Left lung (tissue), 10 donors: ENCODE results near the gene SLC24A3. TPM values are rescaled to one million over a fixed set of nuclear protein-coding genes. Genes with fewer than 3 reads are reported as not detected.

ENCODE experiments used
- ATAC-seq: fragments of 200-7000 bp; cut with Tn5 transposase; one replicate; pipeline ENCODE4 v1.9.1; 2020; ENCODE audit warnings: moderate library complexity
- DNase-seq, 4 donors: peaks; one replicate each; pipeline ENCODE4 v3.0.0-alpha.2; 2013 to 2020
- H3K27ac ChIP-seq, 2 donors: fragments of 200-600 bp; sonication (generic) in 1 of 2; one replicate each; pipeline versions ENCODE4 v1.5.0 to v1.8.0; 2020 to 2021
- H3K27me3 ChIP-seq, 2 donors: fragments of 200-600 bp; sonication (generic) in 1 of 2; one replicate each; pipeline versions ENCODE4 v1.5.0 to v1.8.0; 2020 to 2021
- H3K36me3 ChIP-seq, 2 donors: fragments of 200-600 bp; sonication (generic) in 1 of 2; one replicate each; pipeline versions ENCODE4 v1.5.0 to v1.8.0; 2020 to 2021
- H3K4me1 ChIP-seq, 2 donors: fragments of 200-600 bp; one replicate each; pipeline ENCODE4 v1.8.0; 2021
- H3K4me3 ChIP-seq, 2 donors: fragments of 200-600 bp; sonication (generic) in 1 of 2; one replicate each; pipeline versions ENCODE4 v1.5.0 to v1.8.0; 2020 to 2021; ENCODE audit warnings: mild to moderate bottlenecking in 1 of 2
- H3K9me3 ChIP-seq, 2 donors: fragments of 200-600 bp; sonication (generic) in 1 of 2; one replicate each; pipeline versions ENCODE4 v1.5.0 to v1.8.0; 2020 to 2021
- intact Hi-C, 2 donors: fragments of 100-400 bp; cut with DNase I; formaldehyde crosslinking; loops; one replicate each; pipeline versions ENCODE4 v1.11.2 to v1.14.2; 2022
- polyA plus RNA-seq, 6 donors: library from polyadenylated mRNA; unstranded; fragments of 120-200 nt; gene quantifications; one replicate each; pipeline ENCODE4 v1.2.1, GENCODE V29; 2013; ENCODE audit not compliant: insufficient read length in 6 of 6
- total RNA-seq, 2 donors: library from RNA; stranded (reverse); fragmentation: NEBNext Ultra II Directional; extraction: Animal tissue kit (Norgen Biotek cat#: 25700); gene quantifications; one replicate each; pipeline ENCODE4 v1.2.1, GENCODE V29; 2021
- TF ChIP-seq, protein P1 (sequence below), 2 donors: fragments of 200-600 bp; sonication (generic) in 1 of 2; IDR thresholded peaks; one replicate each; pipeline versions ENCODE4 v1.5.0 to v1.8.0; 2021; ENCODE audit warnings: antibody characterized with exemption in 2 of 2
- donor health status: DM: no; HTN: yes; CAD: no.
- donor health status: DM: no; HTN: no; CAD: no.

Gene SLC24A3
- total and polyA plus RNA-seq, 8 donors: 4.4 to 8.7 (median 6.6) TPM

DNA sequence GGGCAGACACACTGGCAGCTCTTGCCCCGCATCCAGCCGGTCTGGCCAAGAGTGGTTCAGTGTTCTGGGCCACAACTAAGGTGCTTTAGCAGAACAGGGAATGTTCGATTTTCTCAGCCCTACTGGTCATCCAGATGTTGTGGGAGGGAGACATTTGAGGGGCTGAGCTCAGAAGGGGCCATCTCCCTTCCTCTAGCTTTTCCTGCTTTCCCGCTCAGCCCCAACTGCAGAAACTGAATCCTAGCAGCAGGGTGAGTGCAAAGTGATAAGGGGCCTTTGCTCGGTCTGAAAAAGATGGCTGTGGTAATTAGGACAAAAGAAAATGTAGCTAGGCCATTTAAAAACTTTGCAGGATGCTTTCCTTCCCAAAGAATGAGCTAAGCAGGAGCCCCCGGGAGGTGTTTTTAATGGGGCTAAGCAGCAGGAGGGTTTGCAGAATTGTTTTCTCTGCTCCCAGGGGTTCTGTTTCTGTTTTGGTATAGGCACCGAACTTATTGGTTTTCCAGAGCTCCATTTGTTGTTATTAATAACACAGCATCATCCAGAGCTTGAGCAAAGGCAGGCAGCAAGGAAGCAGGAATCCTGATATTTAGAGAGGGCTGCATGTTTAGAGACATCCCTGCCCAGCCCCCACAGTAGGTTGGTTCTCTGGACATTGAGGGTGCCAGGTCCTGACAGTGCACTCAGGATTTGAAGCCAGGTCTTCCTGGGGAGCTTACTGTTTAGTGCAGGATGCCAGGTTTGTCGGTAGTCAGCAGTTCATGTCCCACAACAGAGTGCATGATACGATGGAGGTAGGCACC is 210.9 kb downstream of the SLC24A3 start:
- Histone ChIP-seq H3K36me3 (no peaks in the 10 kb centered on the region), H3K4me3 (no peak overlapping the region), H3K27me3 (no peaks in the 10 kb centered on the region), H3K27ac (no peak overlapping the region), H3K9me3 (no peaks in the 10 kb centered on the region), H3K4me1 (peaks cover 0 to 11% of the 10 kb centered on the region in 2 donors)
- ATAC-seq (no peak), DNase-seq (no peak)
- intact Hi-C loops: no loop called here
- TF ChIP-seq, protein P1, sequence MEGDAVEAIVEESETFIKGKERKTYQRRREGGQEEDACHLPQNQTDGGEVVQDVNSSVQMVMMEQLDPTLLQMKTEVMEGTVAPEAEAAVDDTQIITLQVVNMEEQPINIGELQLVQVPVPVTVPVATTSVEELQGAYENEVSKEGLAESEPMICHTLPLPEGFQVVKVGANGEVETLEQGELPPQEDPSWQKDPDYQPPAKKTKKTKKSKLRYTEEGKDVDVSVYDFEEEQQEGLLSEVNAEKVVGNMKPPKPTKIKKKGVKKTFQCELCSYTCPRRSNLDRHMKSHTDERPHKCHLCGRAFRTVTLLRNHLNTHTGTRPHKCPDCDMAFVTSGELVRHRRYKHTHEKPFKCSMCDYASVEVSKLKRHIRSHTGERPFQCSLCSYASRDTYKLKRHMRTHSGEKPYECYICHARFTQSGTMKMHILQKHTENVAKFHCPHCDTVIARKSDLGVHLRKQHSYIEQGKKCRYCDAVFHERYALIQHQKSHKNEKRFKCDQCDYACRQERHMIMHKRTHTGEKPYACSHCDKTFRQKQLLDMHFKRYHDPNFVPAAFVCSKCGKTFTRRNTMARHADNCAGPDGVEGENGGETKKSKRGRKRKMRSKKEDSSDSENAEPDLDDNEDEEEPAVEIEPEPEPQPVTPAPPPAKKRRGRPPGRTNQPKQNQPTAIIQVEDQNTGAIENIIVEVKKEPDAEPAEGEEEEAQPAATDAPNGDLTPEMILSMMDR (IDR thresholded peaks at IDR 0.05): no peak

- Histone ChIP-seq H3K27me3 (no peaks in the 10 kb centered on the region), H3K4me3 (no peak overlapping the region), H3K4me1 (peaks cover 0 to 11% of the 10 kb centered on the region in 2 donors), H3K27ac (no peak overlapping the region), H3K9me3 (no peaks in the 10 kb centered on the region), H3K36me3 (no peaks in the 10 kb centered on the region)
- intact Hi-C loops: no loop called here
- TF ChIP-seq, protein P1 (IDR thresholded peaks at IDR 0.05): no peak
- ATAC-seq (no peak), DNase-seq (no peak)
Observed at GRCh38 chr20:19423900-19424620, 211.6 kb downstream of the SLC24A3 start.

- H3K4me3 ChIP-seq: no peak overlapping the region
- ATAC-seq (no peak), DNase-seq (no peak)
- H3K36me3 ChIP-seq: no peaks in the 10 kb centered on the region
- no peaks in the 10 kb centered on the region for H3K27me3 ChIP-seq
- no peaks in the 10 kb centered on the region for H3K9me3 ChIP-seq
- no peak overlapping the region for H3K27ac ChIP-seq
- intact Hi-C loops: no loop called here
- TF ChIP-seq, protein P1 (IDR thresholded peaks at IDR 0.05): no peak
- peaks cover 0 to 11% of the 10 kb centered on the region in 2 donors for H3K4me1 ChIP-seq
Observed at GRCh38 chr20:19426356-19426755, 213.9 kb downstream of the SLC24A3 start.

GRCh38 chr20:19427480-19427879 is 215.0 kb downstream of the SLC24A3 start:
- TF ChIP-seq, protein P1 (IDR thresholded peaks at IDR 0.05): no peak
- Histone ChIP-seq H3K9me3 (no peaks in the 10 kb centered on the region), H3K27me3 (no peaks in the 10 kb centered on the region), H3K27ac (peak overlapping the region in 1 of 2 donors; percentile 43), H3K36me3 (no peaks in the 10 kb centered on the region), H3K4me1 (peaks cover 0 to 11% of the 10 kb centered on the region in 2 donors), H3K4me3 (no peak overlapping the region)
- ATAC-seq (peak; percentile 89), DNase-seq (peak in 2 of 4 donors; percentile 37 to 72)
- intact Hi-C loops: no loop called here

GRCh38 chr20:19427913-19428312 is 215.5 kb downstream of the SLC24A3 start:
- Histone ChIP-seq H3K9me3 (no peaks in the 10 kb centered on the region), H3K27me3 (no peaks in the 10 kb centered on the region), H3K4me1 (peaks cover 0 to 11% of the 10 kb centered on the region in 2 donors), H3K27ac (peak overlapping the region in 1 of 2 donors; percentile 43), H3K36me3 (no peaks in the 10 kb centered on the region), H3K4me3 (no peak overlapping the region)
- ATAC-seq: peak; percentile 54
- intact Hi-C loops: no loop called here
- TF ChIP-seq, protein P1 (IDR thresholded peaks at IDR 0.05): no peak
- no peak for DNase-seq
